Spleen (tissue), 11 donors: ENCODE data around the gene CACNA2D2. TPM values are rescaled to one million over a fixed set of nuclear protein-coding genes. Genes with fewer than 3 reads are reported as not detected.

Source experiments
- DNase-seq: peaks from one replicate; pipeline ENCODE4 v3.0.0-alpha.2; 2020
- H3K27ac ChIP-seq, 8 donors: fragments of 200-600 bp; sonication (generic) in 7 of 8; 1 replicate in 4 of 8; 2 replicates in 4 of 8; pipeline versions ENCODE4 v1.5.0 to v1.8.0; 2016 to 2021; ENCODE audit warnings: inconsistent platforms in 4 of 8, mild to moderate bottlenecking in 4 of 8, moderate library complexity in 1 of 8
- H3K27me3 ChIP-seq, 7 donors: fragments of 200-600 bp; sonication (generic) in 6 of 7; replicated peaks in 1 of 7; 1 replicate in 4 of 7; 2 replicates in 3 of 7; pipeline versions ENCODE4 v1.5.0 to v1.8.0; 2016 to 2021; ENCODE audit warnings: inconsistent platforms in 3 of 7, mild to moderate bottlenecking in 1 of 7
- H3K36me3 ChIP-seq, 6 donors: fragments of 200-600 bp; sonication (generic) in 5 of 6; 1 replicate in 4 of 6; 2 replicates in 2 of 6; pipeline versions ENCODE4 v1.5.0 to v1.8.0; 2016 to 2021; ENCODE audit warnings: inconsistent platforms in 2 of 6
- H3K4me1 ChIP-seq, 6 donors: fragments of 200-600 bp; sonication (generic) in 5 of 6; 1 replicate in 3 of 6; 2 replicates in 3 of 6; pipeline versions ENCODE4 v1.5.0 to v1.8.0; 2016 to 2021; ENCODE audit warnings: inconsistent platforms in 3 of 6
- H3K4me3 ChIP-seq, 8 donors: fragments of 200-600 bp; sonication (generic) in 7 of 8; 1 replicate in 4 of 8; 2 replicates in 4 of 8; pipeline versions ENCODE4 v1.5.0 to v1.8.0; 2016 to 2021; ENCODE audit warnings: inconsistent platforms in 4 of 8, mild to moderate bottlenecking in 4 of 8, moderate library complexity in 2 of 8
- H3K9me3 ChIP-seq, 8 donors: fragments of 200-600 bp; sonication (generic) in 7 of 8; 1 replicate in 4 of 8; 2 replicates in 4 of 8; pipeline versions ENCODE4 v1.5.0 to v1.8.0; 2016 to 2021; ENCODE audit warnings: inconsistent platforms in 4 of 8
- CTCF ChIP-seq, 11 experiments: fragments of 200-600 bp in 7 of 11; fragments of 450-650 bp in 4 of 11; sonication (generic) in 4 of 11; IDR thresholded peaks in 8 of 11; conservative IDR thresholded peaks in 3 of 11; 1 replicate in 7 of 11; 2 replicates in 4 of 11; pipeline versions ENCODE4 v1.4.0 to v1.8.0; 2016 to 2021; ENCODE audit warnings: antibody characterized with exemption in 11 of 11, inconsistent platforms in 4 of 11, mild to moderate bottlenecking in 1 of 11
- POLR2A ChIP-seq, 3 donors: fragments of 450-650 bp; IDR thresholded peaks; one replicate each; pipeline ENCODE4 v1.5.1; 2017; ENCODE audit warnings: antibody characterized with exemption in 3 of 3, mild to moderate bottlenecking in 1 of 3
- POLR2AphosphoS5 ChIP-seq, 3 donors: sonication (generic); formaldehyde crosslinking; IDR thresholded peaks; one replicate each; pipeline ENCODE4 v1.5.1; 2017; ENCODE audit warnings: antibody characterized with exemption in 3 of 3
- WGBS, 5 donors: extraction: QIAGEN DNeasy Blood & Tissue Kit in 3 of 5; methylation state at CpG; one replicate each; pipeline versions ENCODE4 v1.1.5 to v1.1.7; 2013 to 2018; 5-methylcytosine and 5-hydroxymethylcytosine counted together
- intact Hi-C: fragments of 100-400 bp; cut with DNase I; formaldehyde crosslinking; loops from one replicate; pipeline ENCODE4 v1.15.0; 2023; ENCODE audit warnings: low total_unique reads
- polyA plus RNA-seq, 3 donors: library from polyadenylated mRNA; stranded (reverse); fragments of 200-250 nt; gene quantifications; one replicate each; pipeline ENCODE4 v1.2.1, GENCODE V29; 2013
- total RNA-seq, 7 donors: library from RNA; depleted of rRNA in 3 of 7; stranded (reverse); fragments of >200 nt in 3 of 7; fragmentation: NEBNext Ultra II Directional in 4 of 7; extraction: Animal tissue kit (Norgen Biotek cat#: 25700) in 4 of 7; gene quantifications; one replicate each; pipeline versions ENCODE4 v1.1.0 to v1.2.1, GENCODE V29; 2016 to 2021
- donor health status: healthy with polysubstance abuse.
- donor health status: DM: no; HTN: no; CAD: no; lungs with moderate emphysema.
- donor health status: DM: no; HTN: no; CAD: no.
- donor health status: Bipolar disorder and iron deficiency.
- donor health status: healthy.
- donor health status: DM: no; HTN: no; CAD: no.
- donor health status: DM: yes; HTN: yes; CAD: no.

Gene CACNA2D2
- total and polyA plus RNA-seq, 10 donors, result 0.24 to 3.2 (median 1.2) TPM

GRCh38 chr3:50365842-50366220 lies 137.6 kb downstream of the CACNA2D2 start:
- DNase-seq, result no peak
- H3K4me1 ChIP-seq, result peaks cover 0 to 39% (median 21%) of the 10 kb centered on the region in 6 donors
- H3K27me3 ChIP-seq, result peaks cover 0 to 4% (median 0%) of the 10 kb centered on the region in 7 donors
- no peak for TF ChIP-seq POLR2AphosphoS5 (IDR thresholded peaks at IDR 0.05)
- TF ChIP-seq POLR2A (IDR thresholded peaks at IDR 0.05), result no peak
- TF ChIP-seq CTCF (IDR thresholded peaks at IDR 0.05 in 8 of 11, conservative IDR thresholded peaks at IDR 0.05 in 3 of 11), result no peak
- WGBS, 5 donors, result 57 to 82% (median 79%) methylated on average over 1 to 5 of the region's 5 CpGs
- H3K9me3 ChIP-seq, result no peaks in the 10 kb centered on the region
- no peaks in the 10 kb centered on the region for H3K36me3 ChIP-seq
- H3K4me3 ChIP-seq, result peak overlapping the region in 7 of 8 donors; percentile 50 to 81 (median 59)
- intact Hi-C loops, result no loop called here
- H3K27ac ChIP-seq, result peak overlapping the region in 4 of 8 donors; percentile 77 to 87 (median 82)

GRCh38 chr3:50365080-50365841 lies 138.2 kb downstream of the CACNA2D2 start:
- Histone ChIP-seq H3K36me3 (no peaks in the 10 kb centered on the region), H3K27ac (peak overlapping the region in 7 of 8 donors; percentile 37 to 87 (median 77)), H3K27me3 (peaks cover 0 to 4% (median 0%) of the 10 kb centered on the region in 7 donors), H3K4me1 (peaks cover 0 to 39% (median 21%) of the 10 kb centered on the region in 6 donors), H3K9me3 (no peaks in the 10 kb centered on the region), H3K4me3 (peak overlapping the region; percentile 39 to 81 (median 58))
- no peak for TF ChIP-seq CTCF (IDR thresholded peaks at IDR 0.05 in 8 of 11, conservative IDR thresholded peaks at IDR 0.05 in 3 of 11)
- peak in 1 of 3 donors; percentile 25 for TF ChIP-seq POLR2A (IDR thresholded peaks at IDR 0.05)
- peak; percentile 84 to 87 (median 84) for TF ChIP-seq POLR2AphosphoS5 (IDR thresholded peaks at IDR 0.05)
- WGBS, 5 donors, result 4 to 38% (median 8%) methylated on average over 12 to 53 of the region's 53 CpGs
- peak; percentile 98 for DNase-seq
- intact Hi-C loops, result no loop called here

- peak overlapping the region; percentile 39 to 81 (median 58) for H3K4me3 ChIP-seq
- TF ChIP-seq CTCF (IDR thresholded peaks at IDR 0.05 in 8 of 11, conservative IDR thresholded peaks at IDR 0.05 in 3 of 11) (no peak), POLR2AphosphoS5 (IDR thresholded peaks at IDR 0.05) (no peak), POLR2A (IDR thresholded peaks at IDR 0.05) (no peak)
- no peaks in the 10 kb centered on the region for H3K36me3 ChIP-seq
- peak overlapping the region in 6 of 8 donors; percentile 72 to 87 (median 79) for H3K27ac ChIP-seq
- peaks cover 0 to 44% (median 24%) of the 10 kb centered on the region in 6 donors for H3K4me1 ChIP-seq
- intact Hi-C loops, result no loop called here
- DNase-seq, result peak; percentile 90
- 13 to 43% (median 17%) methylated on average over 14 to 48 of the region's 48 CpGs for WGBS, 5 donors
- H3K9me3 ChIP-seq, result no peaks in the 10 kb centered on the region
- H3K27me3 ChIP-seq, result peaks cover 0 to under 1% (median 0%) of the 10 kb centered on the region in 7 donors
These were observed 138.8 kb downstream of the CACNA2D2 start for GRCh38 chr3:50364573-50365079.

GRCh38 chr3:50359760-50360110 lies 143.7 kb downstream of the CACNA2D2 start:
- TF ChIP-seq POLR2AphosphoS5 (IDR thresholded peaks at IDR 0.05) (no peak), POLR2A (IDR thresholded peaks at IDR 0.05) (no peak), CTCF (IDR thresholded peaks at IDR 0.05 in 8 of 11, conservative IDR thresholded peaks at IDR 0.05 in 3 of 11) (no peak)
- no peaks in the 10 kb centered on the region for H3K27me3 ChIP-seq
- WGBS, 5 donors, result 20 to 37% (median 27%) methylated on average over 7 to 8 of the region's 8 CpGs
- H3K4me3 ChIP-seq, result peak overlapping the region in 5 of 8 donors; percentile 63 to 97 (median 83)
- H3K4me1 ChIP-seq, result peaks cover 29 to 60% (median 52%) of the 10 kb centered on the region in 6 donors
- no peaks in the 10 kb centered on the region for H3K9me3 ChIP-seq
- no peak for DNase-seq
- intact Hi-C loops, result no loop called here
- peaks cover 0 to 39% (median 18%) of the 10 kb centered on the region in 6 donors for H3K36me3 ChIP-seq
- peak overlapping the region in 4 of 8 donors; percentile 90 to 93 (median 92) for H3K27ac ChIP-seq
